GM23338 (cell line): ENCODE measurements around the gene SBF2.

ENCODE experiments used
- CREB1 ChIP-seq: fragments of 250-450 bp; sonication (Bioruptor Pico); IDR thresholded peaks from 2 replicates; pipeline ENCODE4 v1.5.0; 2020; ENCODE audit warnings: low read depth, mild to moderate bottlenecking, moderate library complexity
- CTCF ChIP-seq, 2 experiments: fragments of 200-600 bp in 1 of 2; sonication (generic) in 1 of 2; conservative IDR thresholded peaks; 2 replicates each; pipeline versions ENCODE4 v1.5.1 to v1.6.1; 2016 to 2017; ENCODE audit warnings: antibody characterized with exemption in 2 of 2, low read depth in 2 of 2, mild to moderate bottlenecking in 2 of 2, moderate library complexity in 1 of 2
- EZH2 ChIP-seq: fragments of 200-600 bp; sonication (generic); IDR thresholded peaks from one replicate; pipeline ENCODE4 v1.8.0; 2017; ENCODE audit warnings: antibody characterized with exemption, mild to moderate bottlenecking, low read depth; ENCODE audit not compliant: unreplicated experiment
- POLR2AphosphoS5 ChIP-seq: IDR thresholded peaks from 2 replicates; pipeline ENCODE4 v1.6.1; 2016; ENCODE audit warnings: antibody characterized with exemption, low read depth
- REST ChIP-seq: IDR thresholded peaks from one replicate; pipeline ENCODE4 v1.6.1; 2018; ENCODE audit warnings: antibody characterized with exemption; ENCODE audit not compliant: unreplicated experiment

GRCh38 chr11:9955391-9955790 lies 338.6 kb downstream of the SBF2 start:
- TF ChIP-seq CTCF (conservative IDR thresholded peaks at IDR 0.05; ENCODE audit: low read depth in 2 of 2) (no peak), CREB1 (no peak), POLR2AphosphoS5 (no peak), EZH2 (no peak), REST (no peak)
